Activated T-cell treated with anti-CD3 and anti-CD28 coated beads for 4 hours (primary cell): ENCODE results near the gene MTHFD1.
"Not testable (repeated sequence)": the region's sequence is repeated elsewhere in the genome, so short reads cannot be mapped to it uniquely, and the experiment has no call there.

Experiments used
- DNase-seq: peaks from one replicate; pipeline ENCODE4 v3.0.0-alpha.2; 2020

The MTHFD1 gene

GRCh38 chr14:64387782-64388532 is at the start of gene MTHFD1:
TSS of gene MTHFD1 (plus strand) at chr14:64388353. CDS start at chr14:64388428, 75 bp downstream.
- DNase-seq: peak; percentile 91

GRCh38 chr14:64338616-64339316 is 49.4 kb upstream of the MTHFD1 start:
- DNase-seq: peak; percentile 76

DNA sequence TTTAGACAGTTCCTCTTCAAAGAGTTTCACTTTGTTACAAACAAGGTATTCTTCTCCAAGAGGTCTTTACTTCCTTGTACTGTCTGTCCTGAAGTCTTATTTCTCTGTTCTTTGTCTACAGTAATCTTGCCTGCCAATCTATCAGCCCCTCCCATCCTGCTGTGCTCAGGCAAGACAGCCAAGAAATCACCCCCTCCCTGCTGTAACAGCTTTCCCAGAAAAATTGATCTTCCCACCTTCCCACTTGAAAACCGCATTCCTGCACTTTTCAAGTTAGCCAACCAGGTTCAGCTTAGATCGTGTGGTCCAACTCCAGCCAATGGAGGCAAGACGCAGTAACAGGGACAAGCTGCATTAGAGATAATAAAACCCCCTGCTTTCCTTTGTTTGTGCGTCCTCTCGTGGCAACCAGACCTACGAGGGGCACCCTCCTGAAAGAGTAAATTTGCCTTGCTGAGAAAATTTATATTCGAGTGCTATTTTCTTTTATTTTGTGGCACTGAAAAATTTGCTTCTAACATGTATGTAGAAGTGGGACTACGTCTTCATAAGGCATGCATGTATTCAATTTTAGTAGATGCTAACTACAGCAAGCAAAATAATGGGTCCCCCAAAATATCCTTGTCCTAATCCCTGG is 47.5 kb upstream of the MTHFD1 start:
- no peak for DNase-seq

- DNase-seq: no peak
Measured at GRCh38 chr14:64347748-64348147, 40.4 kb upstream of the MTHFD1 start.

GRCh38 chr14:64349741-64350490 is 38.2 kb upstream of the MTHFD1 start:
- DNase-seq: no peak

GRCh38 chr14:64363265-64363846 is 24.8 kb upstream of the MTHFD1 start:
- DNase-seq: no peak

- DNase-seq: no peak
Measured at GRCh38 chr14:64364907-64365306, 23.2 kb upstream of the MTHFD1 start.

GRCh38 chr14:64365358-64365889 is 22.7 kb upstream of the MTHFD1 start:
- not testable (repeated sequence) for DNase-seq

GRCh38 chr14:64369201-64369600 is 19.0 kb upstream of the MTHFD1 start:
- no peak for DNase-seq

DNA sequence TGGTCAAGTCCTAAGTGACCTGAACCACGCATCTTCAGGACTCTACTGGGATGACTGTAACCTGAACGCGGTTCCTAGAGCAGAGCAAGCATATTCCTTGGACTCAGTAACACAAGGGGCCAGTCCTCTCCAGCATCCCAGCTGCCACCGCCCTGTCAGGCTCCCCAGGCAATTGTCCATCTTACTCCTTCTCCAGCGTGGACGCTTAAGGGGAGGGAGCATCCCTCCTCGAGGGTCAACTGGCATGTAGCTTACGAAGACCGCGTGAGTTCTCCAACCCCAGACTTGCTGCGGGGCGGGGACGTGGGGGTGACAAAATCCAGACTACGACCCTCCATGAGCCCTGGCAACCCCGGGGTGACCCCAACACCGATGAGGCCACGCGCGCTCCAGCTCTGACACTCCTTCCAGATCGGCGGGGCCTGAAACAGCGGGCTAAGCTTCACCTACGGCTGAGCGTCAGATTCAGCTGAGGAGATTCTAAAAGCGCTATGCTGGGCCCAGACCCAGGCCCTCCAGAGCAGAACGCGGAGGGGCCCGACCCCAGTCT is 846 bp upstream of the MTHFD1 start:
- DNase-seq: no peak

- peak; percentile 14 for DNase-seq
Measured at GRCh38 chr14:64388533-64389285, 556 bp downstream of the MTHFD1 start.

- DNase-seq: no peak
Measured at GRCh38 chr14:64391113-64391725, 3.1 kb downstream of the MTHFD1 start.

DNA sequence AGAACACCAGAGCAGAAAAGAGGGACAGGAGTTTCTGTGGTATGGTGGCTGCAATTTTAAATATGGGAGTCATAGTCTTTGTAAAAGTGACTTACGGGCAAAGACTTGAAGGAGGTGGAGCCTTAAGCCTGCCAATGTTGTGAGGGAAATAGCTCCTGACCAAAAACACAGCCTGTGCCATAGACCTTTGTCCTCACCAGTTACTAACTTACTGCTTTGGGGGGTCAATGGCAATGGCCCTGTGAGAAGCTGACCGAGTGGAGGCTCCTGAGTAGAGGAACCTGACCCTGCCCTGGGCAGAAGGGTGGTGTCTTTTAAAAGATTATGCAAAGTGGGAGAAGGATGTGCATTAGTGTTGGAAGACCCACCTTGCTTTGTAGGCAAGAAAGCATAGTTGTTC is 3.8 kb downstream of the MTHFD1 start:
- DNase-seq: no peak

DNA sequence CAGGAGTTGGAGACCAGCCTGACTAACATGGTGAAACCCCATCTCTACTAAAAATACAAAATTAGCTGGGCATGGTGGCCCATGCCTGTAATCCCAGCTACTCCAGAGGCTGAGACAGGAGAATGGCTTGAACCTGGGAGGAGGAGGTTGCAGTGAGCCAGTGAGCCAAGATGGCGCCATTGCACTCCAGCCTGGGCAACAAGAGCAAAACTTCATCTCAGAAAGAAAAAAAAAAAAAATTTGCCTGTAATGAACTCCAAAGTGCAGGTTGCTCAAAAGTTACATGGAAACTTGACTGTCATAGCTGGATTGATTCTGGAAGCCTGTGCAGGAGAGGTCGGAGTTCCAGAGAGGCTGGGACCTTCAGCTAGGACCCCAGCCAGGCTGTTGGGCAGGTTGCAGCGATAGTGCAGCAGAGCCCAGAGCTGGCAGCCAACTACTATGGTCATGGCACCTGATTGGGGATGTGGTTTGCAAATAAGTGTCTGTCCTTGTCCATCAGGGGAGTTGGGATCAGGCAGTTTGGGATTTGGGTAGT is 5.1 kb downstream of the MTHFD1 start:
- not testable (repeated sequence) for DNase-seq

DNA sequence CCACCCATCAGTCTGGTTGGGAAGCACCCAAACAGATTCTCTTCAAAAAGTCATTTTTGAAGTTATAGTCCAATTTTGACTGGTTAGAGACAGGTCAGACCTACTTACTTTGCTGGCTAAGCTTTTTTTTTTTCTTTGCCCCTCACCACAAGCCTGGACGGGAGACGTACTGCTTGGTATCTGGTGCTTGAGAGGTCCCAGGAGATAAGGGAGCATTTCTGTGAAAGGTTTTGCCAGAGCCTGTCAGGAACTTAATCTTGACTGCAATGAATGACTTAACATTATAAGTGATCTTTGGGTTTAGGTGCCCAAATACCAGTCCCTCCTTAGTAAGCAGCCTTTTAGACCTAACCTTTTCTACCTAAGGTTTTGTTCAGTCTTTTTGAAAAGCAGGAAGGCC is 6.3 kb downstream of the MTHFD1 start:
- no peak for DNase-seq

- DNase-seq: no peak
Measured at GRCh38 chr14:64394977-64395633, 7.0 kb downstream of the MTHFD1 start.

DNA sequence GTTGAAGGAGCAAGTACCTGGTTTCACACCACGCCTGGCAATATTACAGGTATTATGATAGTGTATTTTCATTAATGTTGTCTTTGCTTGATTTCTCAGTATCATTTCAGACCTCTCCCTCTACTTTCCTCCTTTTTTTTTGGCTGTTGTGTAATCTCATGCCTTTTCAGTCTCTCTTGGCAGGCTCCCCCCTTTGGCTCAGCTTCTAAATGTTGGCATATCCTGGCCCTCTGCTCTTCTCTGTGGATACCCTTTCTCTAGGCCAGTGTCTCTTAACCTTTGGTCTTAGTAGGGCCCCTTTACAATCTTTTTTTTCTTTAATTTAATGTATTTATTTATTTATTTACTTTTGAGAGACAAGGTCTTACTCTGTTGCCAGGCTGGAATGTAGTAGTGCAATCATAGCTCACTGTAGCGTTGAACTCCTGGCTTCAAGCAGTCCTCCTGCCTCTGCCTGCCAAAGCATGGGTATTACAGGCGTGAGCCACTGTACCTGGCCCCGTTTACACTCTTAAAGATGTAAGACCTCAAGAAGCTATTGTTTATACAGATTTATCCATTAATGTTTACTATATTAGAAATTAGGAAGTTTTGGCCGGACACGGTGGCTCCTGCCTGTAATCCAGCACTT is 12.8 kb downstream of the MTHFD1 start:
- no peak for DNase-seq

GRCh38 chr14:64401949-64402348 is 13.8 kb downstream of the MTHFD1 start:
- DNase-seq: no peak

DNA sequence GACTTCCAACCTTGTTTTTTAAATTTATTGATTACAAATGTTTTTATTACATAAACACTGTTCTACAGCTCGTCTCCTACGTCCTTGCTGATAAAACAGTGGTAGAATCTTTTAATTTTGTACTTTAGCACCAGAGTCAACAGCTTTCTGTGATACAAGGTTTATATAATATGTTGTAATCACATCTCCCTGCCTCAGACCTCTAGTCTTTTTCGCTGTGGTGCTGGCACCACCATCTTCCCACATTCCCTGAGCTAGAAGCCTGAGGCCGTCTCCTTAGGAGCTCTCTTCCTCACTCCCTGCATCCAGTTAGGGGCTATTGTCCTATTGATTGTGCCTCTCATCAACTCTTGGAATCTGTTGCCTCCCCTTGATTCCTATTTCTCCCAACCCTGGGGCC is 17.1 kb downstream of the MTHFD1 start:
- DNase-seq: no peak

- no peak for DNase-seq
Measured at GRCh38 chr14:64407329-64407728, 19.2 kb downstream of the MTHFD1 start.
